ENCODE measurements around the gene TFIP11. TPM values are rescaled to one million over a fixed set of nuclear protein-coding genes. Genes with fewer than 3 reads are reported as not detected.

Gene TFIP11
- total RNA-seq, 2 experiments from 2014 or later, result 111 TPM

DNA sequence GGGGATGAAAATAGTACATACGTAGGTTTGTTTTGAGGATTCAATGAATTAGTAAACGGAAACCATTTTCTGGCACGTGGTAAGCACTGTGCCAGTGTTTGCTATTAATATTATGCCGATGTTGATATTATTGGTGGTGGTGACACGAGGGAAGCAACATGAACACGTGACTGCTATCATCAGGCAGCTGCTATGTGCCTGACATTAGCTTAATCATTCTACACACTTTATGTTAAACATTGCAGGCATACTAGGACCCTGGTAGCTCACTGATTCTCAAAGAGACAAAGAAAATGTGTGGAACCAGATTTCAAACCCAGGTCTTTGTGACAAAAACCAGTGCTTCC is 27.9 kb downstream of the TFIP11 start:
- POLR2A ChIA-PET, result interaction anchor here (1.0 to 4.1 kb wide), 16 partner anchors 11 to 1435 kb away, joined by 3 to 71 read pairs (median 8); partner anchors contain the start of genes ASPHD2, MIAT, PITPNB and TFIP11
- Histone ChIP-seq H3K27ac (ENCODE audit: low read depth in 1 of 2, low read length in 2 of 2) (peak overlapping the region; percentile 84 to 86), H3K36me3 (ENCODE audit: insufficient read depth, low read length) (peaks cover 22% of the 10 kb centered on the region), H3K4me3 (ENCODE audit: low read length) (peak overlapping the region; percentile 76), H3K9me3 (ENCODE audit: control insufficient read depth in 1 of 2, insufficient read depth in 1 of 2, low read length in 2 of 2) (no peaks in the 10 kb centered on the region), H3K4me1 (ENCODE audit: insufficient read depth, low read length) (peaks cover 51% of the 10 kb centered on the region), H3K27me3 (ENCODE audit: control insufficient read depth in 1 of 2, insufficient read depth in 2 of 2, low read length in 2 of 2) (no peaks in the 10 kb centered on the region)
- DNase-seq (peak in 4 of 14 experiments; percentile 15 to 69 (median 50)), ATAC-seq (ENCODE audit: poor library complexity) (peak; percentile 14)
- peak overlapping the region; percentile 94 for H3K27ac Mint-ChIP-seq
- H3K9me3 Mint-ChIP-seq, result no peaks in the 10 kb centered on the region
- peaks cover 67% of the 10 kb centered on the region for H3K4me1 Mint-ChIP-seq (ENCODE audit: low read depth)
- CTCF ChIA-PET, result interaction anchor here (0.6 to 1.2 kb wide), 3 partner anchors 19 to 28 kb away, joined by 3 to 5 read pairs (median 3); partner anchors contain the start of gene TFIP11
- TF ChIP-seq, protein P1, sequence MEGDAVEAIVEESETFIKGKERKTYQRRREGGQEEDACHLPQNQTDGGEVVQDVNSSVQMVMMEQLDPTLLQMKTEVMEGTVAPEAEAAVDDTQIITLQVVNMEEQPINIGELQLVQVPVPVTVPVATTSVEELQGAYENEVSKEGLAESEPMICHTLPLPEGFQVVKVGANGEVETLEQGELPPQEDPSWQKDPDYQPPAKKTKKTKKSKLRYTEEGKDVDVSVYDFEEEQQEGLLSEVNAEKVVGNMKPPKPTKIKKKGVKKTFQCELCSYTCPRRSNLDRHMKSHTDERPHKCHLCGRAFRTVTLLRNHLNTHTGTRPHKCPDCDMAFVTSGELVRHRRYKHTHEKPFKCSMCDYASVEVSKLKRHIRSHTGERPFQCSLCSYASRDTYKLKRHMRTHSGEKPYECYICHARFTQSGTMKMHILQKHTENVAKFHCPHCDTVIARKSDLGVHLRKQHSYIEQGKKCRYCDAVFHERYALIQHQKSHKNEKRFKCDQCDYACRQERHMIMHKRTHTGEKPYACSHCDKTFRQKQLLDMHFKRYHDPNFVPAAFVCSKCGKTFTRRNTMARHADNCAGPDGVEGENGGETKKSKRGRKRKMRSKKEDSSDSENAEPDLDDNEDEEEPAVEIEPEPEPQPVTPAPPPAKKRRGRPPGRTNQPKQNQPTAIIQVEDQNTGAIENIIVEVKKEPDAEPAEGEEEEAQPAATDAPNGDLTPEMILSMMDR (IDR thresholded peaks at IDR 0.05), result no peak
- no peaks in the 10 kb centered on the region for H3K27me3 Mint-ChIP-seq
- intact Hi-C loops (cut with DNase I, micrococcal nuclease), result loop anchor here in 1 of 2 experiments (5.0 kb wide), 1 partner anchor 1433 kb away; the partner anchor contains the start of gene PITPNB
- peak overlapping the region; percentile 97 for H3K4me3 Mint-ChIP-seq
- peaks cover 51% of the 10 kb centered on the region for H3K36me3 Mint-ChIP-seq (ENCODE audit: low read depth)

DNA sequence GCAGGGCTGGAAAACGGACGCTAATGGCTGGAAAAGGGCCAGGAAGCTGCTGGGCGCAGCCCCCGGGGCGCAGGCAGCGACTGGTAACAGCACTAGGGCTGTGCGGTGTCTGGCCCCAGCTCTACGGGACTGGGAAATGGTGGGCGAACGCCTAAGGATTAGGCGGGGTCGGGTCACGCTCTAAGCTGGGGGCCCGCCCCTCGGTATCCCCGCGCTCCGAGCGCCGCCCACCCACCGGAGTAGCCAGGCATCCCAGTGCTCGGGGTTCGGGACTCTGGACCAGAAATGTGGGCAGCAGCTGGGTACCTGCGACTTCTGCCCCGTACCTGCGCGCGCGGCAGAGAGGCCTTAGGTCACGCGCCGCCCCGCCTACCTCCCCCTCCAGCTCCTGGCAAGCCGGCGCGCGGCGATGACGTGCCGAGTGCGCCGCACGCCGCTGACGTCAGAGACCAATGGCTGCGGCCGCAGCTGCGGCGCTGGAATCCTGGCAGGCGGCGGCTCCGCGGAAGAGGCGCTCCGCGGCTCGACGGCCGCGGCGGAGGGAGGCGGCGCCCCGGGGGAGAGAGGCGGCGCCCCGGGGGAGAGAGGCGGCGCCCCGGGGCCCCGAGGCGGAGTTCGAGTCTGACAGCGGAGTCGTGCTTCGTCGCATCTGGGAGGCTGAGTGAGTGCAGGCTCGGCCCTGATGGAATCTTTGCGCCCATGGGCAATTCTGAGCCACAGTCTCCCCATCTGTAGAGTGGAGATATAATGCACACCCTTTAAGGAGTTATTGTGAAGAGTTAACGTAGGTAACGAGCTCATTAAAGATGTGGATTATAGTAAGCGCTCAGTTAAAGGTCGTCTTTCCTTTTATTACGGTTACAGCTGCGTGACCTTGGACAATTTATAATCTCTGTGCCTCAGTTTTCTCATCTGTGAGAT is 28.6 kb downstream of the TFIP11 start, which contains the start of the genes HPS4 and SRRD:
Gene HPS4, minus strand, starts transcription at position 345 of the 921 bp plus-strand sequence. CDS start 2,021 bp downstream, outside the sequence.
Gene SRRD, plus strand, starts transcription at position 439 of the 921 bp plus-strand sequence. Its CDS starts 14 bp downstream, at position 453.
- peaks cover 73% of the 10 kb centered on the region for H3K4me1 Mint-ChIP-seq (ENCODE audit: low read depth)
- H3K27me3 Mint-ChIP-seq, result no peaks in the 10 kb centered on the region
- peak; percentile 79 for ATAC-seq (ENCODE audit: poor library complexity)
- ChIA-PET POLR2A (interaction anchor here (0.8 to 4.1 kb wide), 25 partner anchors 11 to 1435 kb away, joined by 3 to 71 read pairs (median 5); partner anchors contain the start of genes ASPHD2, MIAT, PITPNB and TFIP11), CTCF (interaction anchor here (0.6 to 1.2 kb wide), 4 partner anchors 19 to 190 kb away, joined by 3 to 5 read pairs (median 3); partner anchors contain the start of gene TFIP11)
- Histone ChIP-seq H3K4me3 (ENCODE audit: low read length) (peak within 1 kb of the TSS; percentile 76), H3K4me1 (ENCODE audit: insufficient read depth, low read length) (peaks cover 57% of the 10 kb centered on the region), H3K36me3 (ENCODE audit: insufficient read depth, low read length) (peaks cover 15% of the 10 kb centered on the region), H3K27me3 (ENCODE audit: control insufficient read depth in 1 of 2, insufficient read depth in 2 of 2, low read length in 2 of 2) (no peaks in the 10 kb centered on the region), H3K27ac (ENCODE audit: low read depth in 1 of 2, low read length in 2 of 2) (peak within 1 kb of the TSS; percentile 86 to 92), H3K9me3 (ENCODE audit: control insufficient read depth in 1 of 2, insufficient read depth in 1 of 2, low read length in 2 of 2) (no peaks in the 10 kb centered on the region)
- DNase-seq, result peak; percentile 86 to 98 (median 91)
- H3K36me3 Mint-ChIP-seq (ENCODE audit: low read depth), result peaks cover 51% of the 10 kb centered on the region
- TF ChIP-seq, protein P1 (IDR thresholded peaks at IDR 0.05), result no peak
- H3K27ac Mint-ChIP-seq, result peak within 1 kb of the TSS; percentile 94
- no peaks in the 10 kb centered on the region for H3K9me3 Mint-ChIP-seq
- peak within 1 kb of the TSS; percentile 97 for H3K4me3 Mint-ChIP-seq
- intact Hi-C loops (cut with DNase I, micrococcal nuclease), result loop anchor here (1.0 to 5.0 kb wide), 6 partner anchors 29 to 1434 kb away; partner anchors contain the start of genes TPST2 (in 2 of the 2), ASPHD2 (in 1 of the 2), PITPNB (in 1 of the 2) and TFIP11 (in 1 of the 2)

DNA sequence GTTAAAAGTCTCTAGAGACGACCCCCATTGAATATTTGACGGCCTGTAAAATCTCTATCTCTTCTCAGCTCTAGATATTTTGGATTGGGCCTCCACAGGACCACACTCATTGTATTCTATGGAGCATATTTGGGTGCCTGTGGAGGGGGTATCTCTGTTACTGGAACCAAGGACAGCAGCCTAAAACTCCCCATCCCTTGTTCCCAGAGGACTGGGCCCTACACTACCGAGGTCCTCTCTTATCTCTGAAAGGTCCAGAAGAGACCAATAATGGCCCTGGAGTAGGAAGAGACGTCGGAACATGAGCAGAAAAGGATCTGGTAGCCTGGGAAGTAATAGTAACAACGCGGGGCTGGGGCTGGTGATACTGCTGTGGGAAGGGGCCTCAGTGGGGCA is 29.2 kb downstream of the TFIP11 start:
- Mint-ChIP-seq H3K27me3 (no peaks in the 10 kb centered on the region), H3K4me3 (peak overlapping the region; percentile 97)
- TF ChIP-seq, protein P1 (IDR thresholded peaks at IDR 0.05), result no peak

More for the DNA sequence above, 29.2 kb downstream of the TFIP11 start:
- Histone ChIP-seq H3K4me1 (ENCODE audit: insufficient read depth, low read length) (peaks cover 59% of the 10 kb centered on the region), H3K27me3 (ENCODE audit: control insufficient read depth in 1 of 2, insufficient read depth in 2 of 2, low read length in 2 of 2) (no peaks in the 10 kb centered on the region), H3K9me3 (ENCODE audit: control insufficient read depth in 1 of 2, insufficient read depth in 1 of 2, low read length in 2 of 2) (no peaks in the 10 kb centered on the region), H3K36me3 (ENCODE audit: insufficient read depth, low read length) (peaks cover 9% of the 10 kb centered on the region), H3K27ac (ENCODE audit: low read depth in 1 of 2, low read length in 2 of 2) (peak overlapping the region; percentile 86 to 92), H3K4me3 (ENCODE audit: low read length) (peak overlapping the region; percentile 76)
- DNase-seq, result no peak
- H3K27ac Mint-ChIP-seq, result peak overlapping the region; percentile 94
- ChIA-PET POLR2A (interaction anchor here (0.8 to 4.1 kb wide), 24 partner anchors 12 to 1436 kb away, joined by 3 to 71 read pairs (median 5); partner anchors contain the start of genes ASPHD2, MIAT, PITPNB and TFIP11), CTCF (interaction anchor here (0.9 to 1.2 kb wide), 2 partner anchors 29 to 191 kb away, joined by 3 to 5 read pairs; partner anchors contain the start of gene TFIP11)
- ATAC-seq (ENCODE audit: poor library complexity), result no peak
- peaks cover 46% of the 10 kb centered on the region for H3K36me3 Mint-ChIP-seq (ENCODE audit: low read depth)
- H3K4me1 Mint-ChIP-seq (ENCODE audit: low read depth), result peaks cover 75% of the 10 kb centered on the region
- H3K9me3 Mint-ChIP-seq, result no peaks in the 10 kb centered on the region
- intact Hi-C loops (cut with DNase I, micrococcal nuclease), result loop anchor here (1.0 to 5.0 kb wide), 6 partner anchors 29 to 1434 kb away; partner anchors contain the start of genes TPST2 (in 2 of the 2), ASPHD2 (in 1 of the 2), PITPNB (in 1 of the 2) and TFIP11 (in 1 of the 2)

All from CD4-positive, alpha-beta T cell (primary cell).